Peyer's patch (tissue), 4 donors: ENCODE measurements around the gene DNAH14.
"Not testable (repeated sequence)": the region's sequence is repeated elsewhere in the genome, so short reads cannot be mapped to it uniquely, and the experiment has no call there.

Experiments
- POLR2A ChIP-seq, 2 donors: fragments of 450-650 bp; IDR thresholded peaks; one replicate each; pipeline ENCODE4 v1.5.1; 2017; ENCODE audit warnings: antibody characterized with exemption in 2 of 2, mild to moderate bottlenecking in 2 of 2, moderate library complexity in 2 of 2
- TF ChIP-seq, protein P1 (sequence below), 6 experiments: fragments of 450-650 bp in 4 of 6; fragments of 200-600 bp in 2 of 6; sonication (generic) in 1 of 6; IDR thresholded peaks; one replicate each; pipeline ENCODE4 v1.5.1; 2017 to 2019; ENCODE audit warnings: antibody characterized with exemption in 6 of 6, mild to moderate bottlenecking in 3 of 6, moderate library complexity in 1 of 6

DNA sequence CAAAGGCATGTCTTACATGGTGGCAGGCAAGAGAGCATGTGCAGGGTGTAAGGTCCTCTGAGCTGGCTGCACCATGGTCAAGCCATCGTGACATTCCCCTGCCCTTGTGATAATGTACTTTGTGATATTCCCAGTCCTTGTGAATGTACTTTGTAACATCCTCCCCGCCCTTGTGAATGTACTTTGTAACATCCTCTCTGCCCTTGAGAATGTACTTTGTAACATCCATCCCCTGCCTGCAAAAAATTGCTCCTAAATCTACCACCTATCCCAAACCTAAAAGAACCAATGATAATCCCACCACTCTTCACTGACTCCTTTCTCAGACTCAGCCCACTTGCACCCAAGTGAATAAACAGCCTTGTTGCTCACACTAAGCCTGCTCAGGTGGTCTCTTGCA, 44.1 kb upstream of the DNAH14 start:
- TF ChIP-seq POLR2A (IDR thresholded peaks at IDR 0.05): not testable (repeated sequence)
- TF ChIP-seq, protein P1, sequence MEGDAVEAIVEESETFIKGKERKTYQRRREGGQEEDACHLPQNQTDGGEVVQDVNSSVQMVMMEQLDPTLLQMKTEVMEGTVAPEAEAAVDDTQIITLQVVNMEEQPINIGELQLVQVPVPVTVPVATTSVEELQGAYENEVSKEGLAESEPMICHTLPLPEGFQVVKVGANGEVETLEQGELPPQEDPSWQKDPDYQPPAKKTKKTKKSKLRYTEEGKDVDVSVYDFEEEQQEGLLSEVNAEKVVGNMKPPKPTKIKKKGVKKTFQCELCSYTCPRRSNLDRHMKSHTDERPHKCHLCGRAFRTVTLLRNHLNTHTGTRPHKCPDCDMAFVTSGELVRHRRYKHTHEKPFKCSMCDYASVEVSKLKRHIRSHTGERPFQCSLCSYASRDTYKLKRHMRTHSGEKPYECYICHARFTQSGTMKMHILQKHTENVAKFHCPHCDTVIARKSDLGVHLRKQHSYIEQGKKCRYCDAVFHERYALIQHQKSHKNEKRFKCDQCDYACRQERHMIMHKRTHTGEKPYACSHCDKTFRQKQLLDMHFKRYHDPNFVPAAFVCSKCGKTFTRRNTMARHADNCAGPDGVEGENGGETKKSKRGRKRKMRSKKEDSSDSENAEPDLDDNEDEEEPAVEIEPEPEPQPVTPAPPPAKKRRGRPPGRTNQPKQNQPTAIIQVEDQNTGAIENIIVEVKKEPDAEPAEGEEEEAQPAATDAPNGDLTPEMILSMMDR (IDR thresholded peaks at IDR 0.05): not testable (repeated sequence)
